Small intestine (tissue), 7 donors: Measurements from ENCODE around the gene DYNLT2. TPM values are rescaled to one million over a fixed set of nuclear protein-coding genes. Genes with fewer than 3 reads are reported as not detected.

ENCODE experiments used
- DNase-seq, 2 donors: peaks; one replicate each; pipeline versions ENCODE4 v3.0.0 to v3.0.0-alpha.2; 2013
- FAIRE-seq: peaks from 2 replicates; lab custom pipeline; 2012; peaks lifted over from hg19 to GRCh38; lab: Jason Lieb, UNC
- H3K27ac ChIP-seq, 3 donors: one replicate each; pipeline ENCODE4 v1.5.1; 2013; ENCODE audit warnings: low read length in 2 of 3, mild to moderate bottlenecking in 2 of 3, control low read depth in 1 of 3, inconsistent platforms in 1 of 3, low read depth in 1 of 3, moderate library complexity in 1 of 3
- H3K27me3 ChIP-seq, 3 donors: one replicate each; pipeline ENCODE4 v1.6.1; 2013; ENCODE audit warnings: low read length in 3 of 3, inconsistent platforms in 1 of 3; ENCODE audit not compliant: control insufficient read depth in 3 of 3, insufficient read depth in 3 of 3
- H3K36me3 ChIP-seq, 3 donors: one replicate each; pipeline ENCODE4 v1.6.1; 2013; ENCODE audit warnings: low read length in 3 of 3, inconsistent platforms in 1 of 3, low read depth in 1 of 3, mild to moderate bottlenecking in 1 of 3, moderate library complexity in 1 of 3; ENCODE audit not compliant: control insufficient read depth in 3 of 3, insufficient read depth in 2 of 3
- H3K4me1 ChIP-seq, 3 donors: one replicate each; pipeline ENCODE4 v1.6.1; 2013; ENCODE audit warnings: low read length in 2 of 3, inconsistent platforms in 1 of 3, low read depth in 1 of 3, mild to moderate bottlenecking in 1 of 3, moderate library complexity in 1 of 3; ENCODE audit not compliant: control insufficient read depth in 3 of 3, insufficient read depth in 2 of 3
- H3K4me3 ChIP-seq, 3 donors: one replicate each; pipeline ENCODE4 v1.5.1; 2013; ENCODE audit warnings: low read length in 3 of 3, control low read depth in 1 of 3, inconsistent platforms in 1 of 3, low read depth in 1 of 3, mild to moderate bottlenecking in 1 of 3, moderate library complexity in 1 of 3
- H3K9me3 ChIP-seq, 2 donors: one replicate each; pipeline ENCODE4 v1.6.1; 2013; ENCODE audit warnings: low read depth in 1 of 2, low read length in 1 of 2; ENCODE audit not compliant: control insufficient read depth in 2 of 2, insufficient read depth in 1 of 2
- WGBS, 3 donors: extraction: QIAGEN DNeasy Blood & Tissue Kit; methylation state at CpG; one replicate each; pipeline ENCODE4 v1.1.7; 2013; 5-methylcytosine and 5-hydroxymethylcytosine counted together
- polyA plus RNA-seq, 4 donors: library from polyadenylated mRNA; stranded (reverse) in 3 of 4; unstranded in 1 of 4; fragments of 200-250 nt in 3 of 4; fragments of 120-200 nt in 1 of 4; gene quantifications; one replicate each; pipeline versions ENCODE4 v1.2.1 to v1.2.3, GENCODE V29; 2013
- donor health status: healthy with polysubstance abuse.
- donor health status: control.
- donor health status: control.
- donor health status: Bipolar disorder and iron deficiency.
- donor health status: healthy.

The DYNLT2 gene
- polyA plus RNA-seq, 4 donors = 0.89 to 6.2 (median 1.5) TPM

DNA sequence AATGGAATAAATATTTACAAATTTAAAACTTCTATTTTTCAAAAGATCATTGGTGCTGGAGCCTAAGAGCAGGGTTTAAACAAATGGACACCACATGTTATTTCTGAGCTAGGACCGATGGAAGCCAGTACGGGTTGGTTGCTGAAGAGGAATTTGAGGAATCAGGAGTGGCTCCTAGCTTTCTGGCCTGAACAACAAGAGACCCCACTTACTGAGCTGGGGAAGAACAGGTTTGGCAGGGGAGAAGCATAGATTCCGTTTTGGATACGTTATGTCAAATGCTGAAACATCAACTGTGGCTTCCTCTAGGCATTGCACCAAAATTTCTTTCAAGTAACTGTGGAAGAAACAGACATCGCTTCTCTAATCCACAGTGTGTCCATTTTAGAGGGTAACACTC lies 56.2 kb downstream of the DYNLT2 start:
- Histone ChIP-seq H3K4me3 (no peak overlapping the region), H3K36me3 (peaks cover 0 to 37% (median 0%) of the 10 kb centered on the region in 3 donors), H3K27me3 (no peaks in the 10 kb centered on the region), H3K9me3 (peaks cover 0 to 44% of the 10 kb centered on the region in 2 donors), H3K4me1 (peaks cover 0 to 4% (median 2%) of the 10 kb centered on the region in 3 donors), H3K27ac (no peak overlapping the region)
- DNase-seq = no peak
- FAIRE-seq = no peak
- WGBS, 3 donors = 83 to 90% (median 89%) methylated on average over 5 of the region's 5 CpGs

DNA sequence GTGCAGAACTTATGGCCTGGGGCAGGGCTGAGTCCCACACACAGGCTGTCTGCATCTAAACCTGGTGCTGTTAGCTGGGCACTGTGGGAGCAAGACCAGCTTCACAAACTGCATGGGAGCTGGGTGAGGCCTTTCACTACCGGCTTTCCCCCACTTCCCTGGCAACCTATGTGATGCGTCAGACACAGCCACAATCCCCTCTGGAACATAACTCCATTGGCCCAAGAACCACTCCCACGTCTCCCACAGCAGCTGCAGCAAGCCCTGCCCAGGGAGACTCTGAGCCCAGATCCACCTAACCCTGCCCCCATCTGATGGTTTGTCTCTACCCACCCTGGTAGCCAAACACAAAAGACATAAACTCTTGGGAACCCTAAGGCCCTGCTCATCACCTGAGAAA lies 58.9 kb downstream of the DYNLT2 start:
- H3K9me3 ChIP-seq = peaks cover 0 to 59% of the 10 kb centered on the region in 2 donors
- no peaks in the 10 kb centered on the region for H3K4me1 ChIP-seq
- 93 to 96% (median 95%) methylated on average over 3 of the region's 3 CpGs for WGBS, 3 donors
- peaks cover 0 to 31% (median 2%) of the 10 kb centered on the region in 3 donors for H3K36me3 ChIP-seq
- H3K27ac ChIP-seq = no peak overlapping the region
- DNase-seq (no peak), FAIRE-seq (no peak)
- H3K27me3 ChIP-seq = no peaks in the 10 kb centered on the region
- no peak overlapping the region for H3K4me3 ChIP-seq

DNA sequence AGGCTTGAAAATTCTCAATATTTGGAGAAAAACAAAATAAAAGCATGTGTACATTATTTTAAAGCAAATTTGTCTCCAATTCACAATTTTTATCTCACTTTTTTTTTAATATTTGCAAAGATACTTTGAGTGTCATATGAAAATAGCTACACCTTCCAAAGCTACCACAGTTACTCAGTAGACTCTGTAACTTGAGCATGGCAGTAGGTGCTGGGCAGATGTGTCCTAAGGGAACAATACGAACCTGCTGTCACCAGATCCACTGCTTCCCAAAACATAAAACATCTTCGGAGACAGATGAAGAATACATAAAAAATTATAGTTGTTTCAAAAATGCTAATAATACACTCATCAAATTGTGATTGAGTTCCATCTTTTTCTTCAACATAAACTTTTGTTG lies 60.1 kb downstream of the DYNLT2 start:
- Histone ChIP-seq H3K4me1 (no peaks in the 10 kb centered on the region), H3K27me3 (no peaks in the 10 kb centered on the region), H3K4me3 (no peak overlapping the region), H3K36me3 (peaks cover 0 to 31% (median 2%) of the 10 kb centered on the region in 3 donors), H3K27ac (no peak overlapping the region), H3K9me3 (peaks cover 0 to 55% of the 10 kb centered on the region in 2 donors)
- FAIRE-seq = no peak
- WGBS, 3 donors = 92 to 100% (median 96%) methylated on average over 2 of the region's 2 CpGs
- no peak for DNase-seq

Other genes with a start within 250 kb of the DYNLT2 start
- 10 to 100 TPM in 2 of 4 donors, 1 to 10 TPM in 2; 9.7 to 62.2 (median 14.7) TPM for gene WDR27, start 49.5 kb downstream of the DYNLT2 start, polyA plus RNA-seq
- gene C6orf120, start 49.4 kb downstream of the DYNLT2 start, polyA plus RNA-seq = 10 to 100 TPM in 2 of 4 donors, 1 to 10 TPM in 2; 8.4 to 37.9 (median 10.5) TPM
- 10 to 100 TPM; 23.5 to 75.4 (median 36.6) TPM for gene PHF10, start 27.1 kb downstream of the DYNLT2 start, polyA plus RNA-seq
- 10 to 100 TPM; 20.5 to 55.9 (median 33.6) TPM for gene ERMARD, start 50 bp upstream of the DYNLT2 start, polyA plus RNA-seq